Activated CD4-positive, alpha-beta T cell treated with anti-CD3 and anti-CD28 coated beads, Interleukin-2, amount 50 U/mL, for 24 hours (primary cell): ENCODE data around the gene IGFBP6.

Experiments used
- DNase-seq, 2 donors: peaks; one replicate each; pipeline ENCODE4 v3.0.0-alpha.2; 2020; ENCODE audit warnings: low read depth in 1 of 2, low spot score in 1 of 2

The IGFBP6 gene

GRCh38 chr12:53115891-53116648 lies 18.6 kb downstream of the IGFBP6 start:
- DNase-seq: no peak

- DNase-seq: no peak
These were observed 21.4 kb downstream of the IGFBP6 start for GRCh38 chr12:53118751-53119300.

- DNase-seq: no peak
These were observed 23.4 kb downstream of the IGFBP6 start for GRCh38 chr12:53120685-53121525.

GRCh38 chr12:53122961-53123468 lies 25.5 kb downstream of the IGFBP6 start:
- DNase-seq: no peak

- no peak for DNase-seq
These were observed 26.3 kb downstream of the IGFBP6 start for GRCh38 chr12:53123578-53124351.

GRCh38 chr12:53124352-53124723 lies 26.9 kb downstream of the IGFBP6 start:
- DNase-seq: no peak

GRCh38 chr12:53127169-53127568 lies 29.7 kb downstream of the IGFBP6 start:
- DNase-seq: no peak

- no peak for DNase-seq
These were observed 31.5 kb downstream of the IGFBP6 start for GRCh38 chr12:53128780-53129569.

- no peak for DNase-seq
These were observed 34.4 kb downstream of the IGFBP6 start for GRCh38 chr12:53131844-53132243.

- DNase-seq: no peak
These were observed 36.3 kb downstream of the IGFBP6 start for GRCh38 chr12:53133722-53134121.

GRCh38 chr12:53143355-53143754 lies 45.9 kb downstream of the IGFBP6 start:
- DNase-seq: no peak

GRCh38 chr12:53145383-53146260 lies 48.2 kb downstream of the IGFBP6 start:
- DNase-seq: no peak

GRCh38 chr12:53147181-53147580 lies 49.7 kb downstream of the IGFBP6 start:
- DNase-seq: no peak

- DNase-seq: no peak
These were observed 50.2 kb downstream of the IGFBP6 start for GRCh38 chr12:53147653-53148052.

GRCh38 chr12:53151039-53151438 lies 53.6 kb downstream of the IGFBP6 start:
- DNase-seq: no peak
